Uterus (tissue), 2 donors: ENCODE measurements around the gene BRCA2.

ENCODE experiments used
- CTCF ChIP-seq, 4 experiments: fragments of 200-600 bp in 2 of 4; fragments of 450-650 bp in 2 of 4; sonication (generic) in 2 of 4; IDR thresholded peaks; one replicate each; pipeline ENCODE4 v1.5.1; 2016 to 2019; ENCODE audit warnings: antibody characterized with exemption in 4 of 4, mild to moderate bottlenecking in 2 of 4, moderate library complexity in 1 of 4
- POLR2A ChIP-seq, 2 donors: fragments of 450-650 bp; IDR thresholded peaks; one replicate each; pipeline ENCODE4 v1.6.1; 2016; ENCODE audit warnings: antibody characterized with exemption in 2 of 2, mild to moderate bottlenecking in 1 of 2, moderate library complexity in 1 of 2

- TF ChIP-seq POLR2A (IDR thresholded peaks at IDR 0.05), result no peak
- TF ChIP-seq CTCF (IDR thresholded peaks at IDR 0.05), result no peak
Measured at GRCh38 chr13:32390484-32390883, 75.2 kb downstream of the BRCA2 start.
